IMR-90 (cell line): ENCODE results near the gene CAPN10. TPM values are rescaled to one million over a fixed set of nuclear protein-coding genes. Genes with fewer than 3 reads are reported as not detected.

ENCODE experiments used
- ATAC-seq: fragments of 200-7000 bp; cut with Tn5 transposase; 2 replicates; pipeline ENCODE4 v1.9.1; 2020; ENCODE audit warnings: low read depth, mild to moderate bottlenecking, moderate library complexity
- BruUV-seq: library from RNA; stranded (reverse); fragments of 400-500 nt; replicated peaks from 2 replicates; lab custom pipeline; 2021; lab: Mats Ljungman, UMichigan
- CTCF ChIA-PET: fragments of 300-600 bp; formaldehyde crosslinking; extraction: SDS; loops from one replicate; lab custom pipeline; 2021; ENCODE audit warnings: antibody characterized with exemption; lab: Yijun Ruan, JAX
- POLR2A ChIA-PET: fragments of 300-600 bp; sonication (Branson Sonifier 250); formaldehyde crosslinking; loops from one replicate; lab custom pipeline; 2022; ENCODE audit warnings: antibody characterized with exemption; ENCODE audit not compliant: unreplicated experiment; lab: Charles Lee
- DNase-seq: peaks from one replicate; pipeline ENCODE4 v3.0.0; 2013
- H2AFZ ChIP-seq: replicated peaks from 2 replicates; pipeline ENCODE3; 2013; ENCODE audit warnings: low read length, mild to moderate bottlenecking; ENCODE audit not compliant: poor library complexity
- H2AK5ac ChIP-seq: 2 replicates; pipeline ENCODE4 v1.6.1; 2013; ENCODE audit warnings: low read depth, low read length, inconsistent platforms
- H2AK9ac ChIP-seq: replicated peaks from 2 replicates; pipeline ENCODE3; 2013; ENCODE audit warnings: mild to moderate bottlenecking, low read depth, low read length, moderate library complexity; ENCODE audit not compliant: poor library complexity
- H2BK120ac ChIP-seq: 2 replicates; pipeline ENCODE4 v1.6.1; 2013; ENCODE audit warnings: low read depth, low read length, inconsistent platforms
- H2BK15ac ChIP-seq: 3 replicates; pipeline ENCODE4 v1.6.1; 2013; ENCODE audit warnings: low read depth, low read length, inconsistent platforms
- H2BK20ac ChIP-seq: 2 replicates; pipeline ENCODE4 v1.6.1; 2013; ENCODE audit warnings: low read depth, mild to moderate bottlenecking, inconsistent platforms, low read length, moderate library complexity
- H2BK5ac ChIP-seq: 2 replicates; pipeline ENCODE4 v1.6.1; 2013; ENCODE audit warnings: mild to moderate bottlenecking, low read depth, low read length, inconsistent platforms; ENCODE audit not compliant: poor library complexity, severe bottlenecking
- H3K14ac ChIP-seq: replicated peaks from 2 replicates; pipeline ENCODE4 v1.6.1; 2013; ENCODE audit warnings: low read depth, low read length, inconsistent platforms
- H3K18ac ChIP-seq: 2 replicates; pipeline ENCODE4 v1.6.1; 2013; ENCODE audit warnings: low read depth, low read length, control low read depth
- H3K23ac ChIP-seq: 2 replicates; pipeline ENCODE4 v1.6.1; 2013; ENCODE audit warnings: low read depth, low read length, inconsistent platforms
- H3K27ac ChIP-seq: 2 replicates; pipeline ENCODE4 v1.5.1; 2013; ENCODE audit warnings: mild to moderate bottlenecking, control low read depth, low read length; ENCODE audit not compliant: insufficient read depth
- H3K27me3 ChIP-seq: 2 replicates; pipeline ENCODE4 v1.6.1; 2013; ENCODE audit warnings: low read length; ENCODE audit not compliant: control insufficient read depth, insufficient read depth
- H3K36me3 ChIP-seq: 2 replicates; pipeline ENCODE4 v1.6.1; 2013; ENCODE audit warnings: low read length, mixed read lengths; ENCODE audit not compliant: control insufficient read depth, insufficient read depth
- H3K4ac ChIP-seq: 2 replicates; pipeline ENCODE4 v1.6.1; 2013; ENCODE audit warnings: low read depth, low read length, inconsistent platforms
- H3K4me1 ChIP-seq: 2 replicates; pipeline ENCODE4 v1.6.1; 2013; ENCODE audit warnings: low read length, mixed read lengths; ENCODE audit not compliant: control insufficient read depth, insufficient read depth
- H3K4me2 ChIP-seq: 2 replicates; pipeline ENCODE4 v1.6.1; 2013; ENCODE audit warnings: low read depth, mild to moderate bottlenecking, control low read depth, low read length, moderate library complexity
- H3K4me3 ChIP-seq: 2 replicates; pipeline ENCODE4 v1.5.1; 2013; ENCODE audit warnings: low read depth, mild to moderate bottlenecking, control low read depth, low read length, moderate library complexity; ENCODE audit not compliant: insufficient read depth
- H3K56ac ChIP-seq: 2 replicates; pipeline ENCODE4 v1.6.1; 2013; ENCODE audit warnings: low read length, inconsistent platforms; ENCODE audit not compliant: insufficient read depth; ENCODE audit errors: extremely low read depth
- H3K79me1 ChIP-seq, 2 experiments: 2 replicates each; pipeline ENCODE4 v1.6.1; 2013; ENCODE audit warnings: low read length in 2 of 2, inconsistent platforms in 1 of 2, low read depth in 1 of 2
- H3K9ac ChIP-seq: 2 replicates; pipeline ENCODE4 v1.6.1; 2013; ENCODE audit warnings: low read depth, low read length, control low read depth
- H3K9me1 ChIP-seq: 2 replicates; pipeline ENCODE4 v1.6.1; 2013; ENCODE audit warnings: low read length, inconsistent platforms; ENCODE audit not compliant: insufficient read depth
- H3K9me3 ChIP-seq: 2 replicates; pipeline ENCODE4 v1.6.1; 2013; ENCODE audit warnings: low read length; ENCODE audit not compliant: control insufficient read depth, insufficient read depth
- H4K20me1 ChIP-seq: 2 replicates; pipeline ENCODE4 v1.6.1; 2013; ENCODE audit warnings: low read length, inconsistent platforms; ENCODE audit not compliant: insufficient read depth
- H4K5ac ChIP-seq: 2 replicates; pipeline ENCODE4 v1.6.1; 2013; ENCODE audit warnings: mild to moderate bottlenecking, low read depth, low read length, control low read depth
- H4K8ac ChIP-seq, 2 experiments: 2 replicates each; pipeline ENCODE4 v1.6.1; 2013; ENCODE audit warnings: low read depth in 2 of 2, low read length in 2 of 2, control low read depth in 1 of 2, inconsistent platforms in 1 of 2
- H4K91ac ChIP-seq: 2 replicates; pipeline ENCODE4 v1.6.1; 2013; ENCODE audit warnings: low read depth, low read length, inconsistent platforms; ENCODE audit not compliant: insufficient read depth
- BHLHE40 ChIP-seq: fragments of 150-350 bp; IDR thresholded peaks from 2 replicates; pipeline ENCODE4 v1.6.1; 2016; ENCODE audit warnings: mild to moderate bottlenecking, low read depth, low read length
- CHD1 ChIP-seq: IDR thresholded peaks from 2 replicates; pipeline ENCODE4 v1.6.1; 2012; ENCODE audit warnings: low read depth, low read length, improper control_type of control experiment
- MAFK ChIP-seq: IDR thresholded peaks from 2 replicates; pipeline ENCODE4 v1.6.1; 2012; ENCODE audit warnings: low read depth, low read length, improper control_type of control experiment
- MAZ ChIP-seq: IDR thresholded peaks from 2 replicates; pipeline ENCODE4 v1.6.1; 2012; ENCODE audit warnings: low read depth, mild to moderate bottlenecking, low read length, improper control_type of control experiment, moderate library complexity, borderline replicate concordance
- MXI1 ChIP-seq: IDR thresholded peaks from 2 replicates; pipeline ENCODE4 v1.6.1; 2012; ENCODE audit warnings: low read depth, mild to moderate bottlenecking, low read length, moderate library complexity, borderline replicate concordance
- POLR2A ChIP-seq: IDR thresholded peaks from 2 replicates; pipeline ENCODE4 v1.6.1; 2012; ENCODE audit warnings: mild to moderate bottlenecking, low read depth, low read length
- RAD21 ChIP-seq: IDR thresholded peaks from 2 replicates; pipeline ENCODE4 v1.6.1; 2012; ENCODE audit warnings: low read length, improper control_type of control experiment
- RFX5 ChIP-seq: IDR thresholded peaks from 2 replicates; pipeline ENCODE4 v1.8.0; 2012; ENCODE audit warnings: low read depth, mild to moderate bottlenecking, low read length, moderate library complexity
- WGBS, 2 experiments: methylation state at CpG; one replicate each; pipeline versions ENCODE4 v1.1.5 to v1.1.7; 2013; ENCODE audit warnings: missing lambda C conversion rate in 2 of 2; ENCODE audit not compliant: insufficient read length in 1 of 2; ENCODE audit errors: extremely low coverage in 2 of 2; 5-methylcytosine and 5-hydroxymethylcytosine counted together
- dilution Hi-C: fragments of 300-500 bp; cut with HindIII; formaldehyde crosslinking; loops from one replicate; pipeline ENCODE4 v1.14.3; 2018; ENCODE audit warnings: low sequenced_read_pairs; ENCODE audit not compliant: unreplicated experiment
- in situ Hi-C: fragments of 300-500 bp; cut with MboI; formaldehyde crosslinking; loops from 3 replicates; pipeline ENCODE4 v1.14.3; 2019; ENCODE audit warnings: low sequenced_read_pairs, inconsistent platforms, mixed read lengths
- intact Hi-C: fragments of 100-400 bp; cut with micrococcal nuclease; formaldehyde crosslinking; loops from 2 replicates; pipeline ENCODE4 v1.10.0; 2022
- polyA plus RNA-seq, 3 experiments: library from polyadenylated mRNA; depleted of rRNA; stranded (reverse); fragments of >200 nt; gene quantifications; 2 replicates each; pipeline ENCODE4 v1.2.3, GENCODE V29; 2012; ENCODE audit warnings: low replicate concordance in 1 of 3
- total RNA-seq: library from RNA; depleted of rRNA; stranded (reverse); fragments of >200 nt; gene quantifications from 2 replicates; pipeline ENCODE4 v1.2.3, GENCODE V29; 2012
- TF ChIP-seq, protein P1 (sequence below): conservative IDR thresholded peaks from 2 replicates; pipeline ENCODE4 v1.5.1; 2012; ENCODE audit warnings: mild to moderate bottlenecking, low read depth, low read length, improper control_type of control experiment
- TF ChIP-seq, protein P2 (sequence below): fragments of 150-350 bp; IDR thresholded peaks from 2 replicates; pipeline ENCODE4 v1.6.1; 2017; ENCODE audit warnings: mild to moderate bottlenecking, antibody characterized with exemption, low read length, low read depth
- TF ChIP-seq, protein P3 (sequence below): fragments of 150-350 bp; IDR thresholded peaks from 2 replicates; pipeline ENCODE4 v1.6.1; 2016; ENCODE audit warnings: low read depth, mild to moderate bottlenecking, low read length, moderate library complexity, borderline replicate concordance

The CAPN10 gene
- total and polyA plus RNA-seq, 2 of the 4 experiments (the other 2 are of a cell fraction): 6.3 to 20.9 TPM

- no peak overlapping the region for H2BK15ac ChIP-seq
- no peak overlapping the region for H3K14ac ChIP-seq
- intact Hi-C loops (no loop called here), in situ Hi-C loops (no loop called here), dilution Hi-C loops (no loop called here)
- H3K79me1 ChIP-seq: peaks cover 25 to 64% of the 10 kb centered on the region in 2 experiments
- H3K9ac ChIP-seq: no peak overlapping the region
- H3K4me2 ChIP-seq: no peak overlapping the region
- H3K9me1 ChIP-seq: peaks cover 19% of the 10 kb centered on the region; the same call in 1 of the 2 replicates
- H3K23ac ChIP-seq: no peak overlapping the region
- WGBS, 2 experiments: 81% methylated on average over 3 of the region's 4 CpGs; no CpG with 5 or more reads in 1 of the 2 experiments
- H3K36me3 ChIP-seq: peaks cover 20% of the 10 kb centered on the region
- H2AK5ac ChIP-seq: no peak overlapping the region
- no peak overlapping the region for H3K4ac ChIP-seq
- CTCF ChIA-PET: no interaction called here
- no peak overlapping the region for H3K18ac ChIP-seq
- no peak overlapping the region for H4K5ac ChIP-seq
- H3K4me1 ChIP-seq: peaks cover 15% of the 10 kb centered on the region
- H2AK9ac ChIP-seq: peak overlapping the region; percentile 19
- no peak overlapping the region for H3K56ac ChIP-seq
- no peak overlapping the region for H2BK5ac ChIP-seq
- POLR2A ChIA-PET: no interaction called here
- no peak for TF ChIP-seq BHLHE40
- no peak for TF ChIP-seq MAFK
- TF ChIP-seq CHD1: no peak
- no peak for TF ChIP-seq RFX5
- TF ChIP-seq, protein P1, sequence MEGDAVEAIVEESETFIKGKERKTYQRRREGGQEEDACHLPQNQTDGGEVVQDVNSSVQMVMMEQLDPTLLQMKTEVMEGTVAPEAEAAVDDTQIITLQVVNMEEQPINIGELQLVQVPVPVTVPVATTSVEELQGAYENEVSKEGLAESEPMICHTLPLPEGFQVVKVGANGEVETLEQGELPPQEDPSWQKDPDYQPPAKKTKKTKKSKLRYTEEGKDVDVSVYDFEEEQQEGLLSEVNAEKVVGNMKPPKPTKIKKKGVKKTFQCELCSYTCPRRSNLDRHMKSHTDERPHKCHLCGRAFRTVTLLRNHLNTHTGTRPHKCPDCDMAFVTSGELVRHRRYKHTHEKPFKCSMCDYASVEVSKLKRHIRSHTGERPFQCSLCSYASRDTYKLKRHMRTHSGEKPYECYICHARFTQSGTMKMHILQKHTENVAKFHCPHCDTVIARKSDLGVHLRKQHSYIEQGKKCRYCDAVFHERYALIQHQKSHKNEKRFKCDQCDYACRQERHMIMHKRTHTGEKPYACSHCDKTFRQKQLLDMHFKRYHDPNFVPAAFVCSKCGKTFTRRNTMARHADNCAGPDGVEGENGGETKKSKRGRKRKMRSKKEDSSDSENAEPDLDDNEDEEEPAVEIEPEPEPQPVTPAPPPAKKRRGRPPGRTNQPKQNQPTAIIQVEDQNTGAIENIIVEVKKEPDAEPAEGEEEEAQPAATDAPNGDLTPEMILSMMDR: no peak
- TF ChIP-seq POLR2A: no peak
- TF ChIP-seq RAD21: no peak
- TF ChIP-seq, protein P2, sequence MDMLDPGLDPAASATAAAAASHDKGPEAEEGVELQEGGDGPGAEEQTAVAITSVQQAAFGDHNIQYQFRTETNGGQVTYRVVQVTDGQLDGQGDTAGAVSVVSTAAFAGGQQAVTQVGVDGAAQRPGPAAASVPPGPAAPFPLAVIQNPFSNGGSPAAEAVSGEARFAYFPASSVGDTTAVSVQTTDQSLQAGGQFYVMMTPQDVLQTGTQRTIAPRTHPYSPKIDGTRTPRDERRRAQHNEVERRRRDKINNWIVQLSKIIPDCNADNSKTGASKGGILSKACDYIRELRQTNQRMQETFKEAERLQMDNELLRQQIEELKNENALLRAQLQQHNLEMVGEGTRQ: no peak
- TF ChIP-seq, protein P3, sequence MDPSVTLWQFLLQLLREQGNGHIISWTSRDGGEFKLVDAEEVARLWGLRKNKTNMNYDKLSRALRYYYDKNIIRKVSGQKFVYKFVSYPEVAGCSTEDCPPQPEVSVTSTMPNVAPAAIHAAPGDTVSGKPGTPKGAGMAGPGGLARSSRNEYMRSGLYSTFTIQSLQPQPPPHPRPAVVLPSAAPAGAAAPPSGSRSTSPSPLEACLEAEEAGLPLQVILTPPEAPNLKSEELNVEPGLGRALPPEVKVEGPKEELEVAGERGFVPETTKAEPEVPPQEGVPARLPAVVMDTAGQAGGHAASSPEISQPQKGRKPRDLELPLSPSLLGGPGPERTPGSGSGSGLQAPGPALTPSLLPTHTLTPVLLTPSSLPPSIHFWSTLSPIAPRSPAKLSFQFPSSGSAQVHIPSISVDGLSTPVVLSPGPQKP: no peak
- TF ChIP-seq MAZ: no peak
- no peak for TF ChIP-seq MXI1
- H3K27ac ChIP-seq: no peak overlapping the region
- no peaks in the 10 kb centered on the region for H3K27me3 ChIP-seq
- BruUV-seq: no TSS peak
- no peak overlapping the region for H4K91ac ChIP-seq
- no peak overlapping the region for H4K8ac ChIP-seq
- no peak overlapping the region for H2AFZ ChIP-seq
- DNase-seq: no peak
- H2BK120ac ChIP-seq: no peak overlapping the region
- H4K20me1 ChIP-seq: peaks cover 10% of the 10 kb centered on the region
- H2BK20ac ChIP-seq: no peak overlapping the region
- H3K4me3 ChIP-seq: no peak overlapping the region
- no peak for ATAC-seq
- H3K9me3 ChIP-seq: no peaks in the 10 kb centered on the region
Measured at GRCh38 chr2:240588669-240589068, 2.1 kb downstream of the CAPN10 start.
